GM21526 (cell line): ENCODE measurements around the gene RNF144A.
"Not testable (repeated sequence)": the region's sequence is repeated elsewhere in the genome, so short reads cannot be mapped to it uniquely, and the experiment has no call there.

Source experiments
- ATAC-seq: cut with Tn5 transposase; IDR thresholded peaks from one replicate; pipeline ENCODE4 v1.9.1; 2021; ENCODE audit warnings: moderate library complexity; ENCODE audit not compliant: unreplicated experiment, low FRiP score

RNF144A gene

DNA sequence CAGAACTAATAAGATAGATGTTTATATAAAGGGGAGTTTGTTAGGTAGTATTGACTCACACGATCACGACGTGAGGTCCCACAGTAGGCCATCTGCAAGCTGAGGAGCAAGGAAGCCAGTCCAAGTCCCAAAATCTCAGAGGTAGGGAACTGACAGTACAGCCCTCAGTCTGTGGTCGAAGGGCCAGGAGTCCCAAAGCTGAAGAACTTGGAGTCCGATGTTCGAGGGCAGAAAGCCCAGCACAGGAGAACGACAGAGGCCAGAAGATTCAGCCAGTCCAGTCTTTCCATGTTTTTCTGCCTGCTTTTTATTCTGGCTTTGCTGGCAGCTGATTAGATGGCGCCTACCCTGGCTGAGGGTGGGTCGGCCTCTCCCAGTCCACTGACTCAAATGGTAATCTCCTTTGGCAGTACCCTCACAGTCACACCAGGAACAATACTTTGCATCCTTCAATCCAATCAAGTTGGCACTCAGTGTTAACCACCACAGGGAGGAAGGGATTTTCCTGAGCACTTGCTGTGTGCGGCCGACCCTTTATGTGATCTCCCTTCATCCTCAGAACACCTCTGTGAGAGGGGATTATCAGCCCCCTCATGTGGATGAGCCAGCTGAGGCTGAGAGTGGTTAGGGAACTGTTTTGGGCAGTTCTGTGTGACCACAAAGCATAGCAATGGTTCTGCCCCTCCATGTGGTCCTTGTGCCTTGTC, 78.3 kb downstream of the RNF144A start:
- no peak for ATAC-seq

DNA sequence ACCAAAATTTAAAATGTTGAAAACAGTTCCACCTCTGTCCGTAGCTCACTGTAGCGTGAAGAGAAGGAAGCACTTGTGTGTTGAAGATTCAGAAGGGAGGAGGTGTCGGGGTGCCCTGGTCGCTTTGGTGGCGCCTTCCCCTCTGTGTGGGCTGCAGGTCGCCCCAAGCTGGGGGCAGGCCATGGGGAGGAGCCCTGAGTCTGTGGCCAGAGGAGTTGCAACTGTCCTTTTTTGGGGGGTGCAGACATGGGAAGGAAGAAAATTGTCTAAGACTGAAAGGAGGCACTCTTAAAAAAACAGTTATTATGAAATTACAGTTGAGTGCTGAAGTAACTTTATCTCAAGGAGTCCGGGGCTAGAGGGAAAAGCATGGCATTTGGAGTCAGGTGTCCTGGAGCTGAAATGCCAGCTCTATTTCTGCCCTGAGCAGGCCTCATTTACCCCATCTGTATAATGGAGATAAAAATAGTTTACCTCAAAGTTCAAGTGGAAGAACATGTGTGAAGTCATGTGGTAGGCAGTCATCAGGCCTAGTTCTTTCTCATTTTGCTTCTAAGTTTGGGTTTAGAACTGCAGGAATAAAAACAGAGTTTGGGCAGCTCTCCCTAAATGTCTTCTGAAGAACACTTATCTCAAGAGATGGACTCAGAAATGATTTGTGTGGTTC, 82.1 kb downstream of the RNF144A start:
- ATAC-seq, result peak; percentile 83

DNA sequence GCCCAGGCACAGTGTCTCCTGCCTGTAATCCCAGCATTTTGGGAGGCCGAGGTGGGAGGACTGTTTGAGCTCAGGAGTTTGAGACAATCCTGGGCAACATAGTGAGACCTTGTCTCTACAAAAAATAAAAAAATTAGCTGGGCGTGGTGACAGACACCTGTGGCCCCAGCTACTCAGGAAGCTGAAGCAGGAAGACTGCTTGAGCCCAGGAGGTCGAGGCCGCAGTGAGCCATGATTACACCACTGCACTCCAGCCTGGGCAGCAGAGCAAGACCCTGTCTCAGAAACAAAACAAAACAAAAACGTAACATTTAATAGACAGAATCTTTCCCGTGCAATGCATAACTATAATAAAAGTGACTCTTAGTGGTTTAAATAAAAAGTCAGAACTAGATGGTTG, 84.2 kb downstream of the RNF144A start:
- not testable (repeated sequence) for ATAC-seq

- ATAC-seq, result no peak
Measured at GRCh38 chr2:7003895-7004294, 86.7 kb downstream of the RNF144A start.

- ATAC-seq, result no peak
Measured at GRCh38 chr2:7004636-7005035, 87.4 kb downstream of the RNF144A start.

GRCh38 chr2:7007488-7007845, 90.3 kb downstream of the RNF144A start:
- no peak for ATAC-seq

GRCh38 chr2:7007846-7008741, 90.9 kb downstream of the RNF144A start:
- no peak for ATAC-seq

DNA sequence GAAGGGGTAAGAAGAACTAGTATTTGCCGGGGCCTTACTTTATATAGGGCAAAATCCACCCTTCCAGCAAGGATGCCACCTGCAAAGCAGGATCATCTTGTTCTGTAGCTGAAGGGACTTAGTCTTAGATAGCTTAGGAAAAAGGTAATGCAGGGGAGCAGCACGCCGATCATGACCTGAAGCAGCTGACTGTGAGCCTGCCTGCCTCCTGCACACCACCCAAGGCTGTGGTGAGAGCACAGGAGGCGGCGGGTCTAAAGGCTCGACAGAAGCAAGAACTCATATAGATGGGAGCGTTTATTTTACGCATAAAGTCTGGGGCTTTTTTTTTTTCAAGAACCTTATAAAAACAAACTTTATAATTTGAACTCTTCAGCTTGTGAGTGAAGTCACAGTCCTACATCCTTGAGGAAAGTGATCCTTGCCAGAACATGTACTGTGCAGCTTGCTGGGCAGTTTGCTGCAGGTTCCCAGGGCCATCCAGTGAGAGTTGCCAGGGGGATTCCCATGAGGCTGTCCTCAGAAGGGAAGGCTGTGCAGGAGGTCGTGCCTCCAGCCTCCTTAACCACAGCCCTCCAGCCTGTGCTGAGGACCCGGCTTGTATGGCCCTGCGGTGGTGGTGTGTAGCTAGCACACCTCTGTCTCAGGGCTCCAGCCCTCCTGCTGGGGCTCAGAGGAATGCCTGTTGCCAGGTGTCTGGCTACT, 92.1 kb downstream of the RNF144A start:
- ATAC-seq, result no peak

GRCh38 chr2:7010391-7011054, 93.3 kb downstream of the RNF144A start:
- ATAC-seq, result no peak

GRCh38 chr2:7011356-7012083, 94.3 kb downstream of the RNF144A start:
- no peak for ATAC-seq

DNA sequence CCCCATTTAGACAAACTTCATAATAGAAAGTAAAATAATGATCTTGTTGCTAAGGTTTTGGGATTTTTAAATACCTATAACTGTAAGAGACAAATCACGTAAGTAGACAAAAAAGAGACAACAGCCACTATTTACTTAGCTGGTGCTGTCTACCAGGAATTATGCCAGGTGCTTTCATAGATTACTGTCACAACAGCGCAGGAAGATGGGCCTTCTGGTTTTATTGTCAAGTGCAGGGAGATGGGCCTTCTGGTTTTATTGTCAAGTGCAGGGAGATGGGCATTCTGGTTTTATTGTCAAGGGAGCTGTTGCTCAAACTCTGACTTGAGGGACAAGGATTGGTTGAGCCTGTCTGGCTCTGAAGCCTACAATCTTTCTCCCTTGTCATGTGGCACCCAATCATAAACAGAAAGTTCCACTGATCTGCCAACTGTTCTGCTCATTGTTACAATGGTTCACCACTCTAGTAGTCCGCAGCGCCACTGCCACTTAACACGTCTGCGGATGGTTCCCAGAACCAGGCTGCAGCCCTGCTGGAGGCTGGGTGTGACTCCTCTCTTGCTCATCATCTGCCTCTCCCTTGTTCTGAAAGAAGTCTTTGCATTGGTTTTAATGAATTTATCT, 95.0 kb downstream of the RNF144A start:
- no peak for ATAC-seq

DNA sequence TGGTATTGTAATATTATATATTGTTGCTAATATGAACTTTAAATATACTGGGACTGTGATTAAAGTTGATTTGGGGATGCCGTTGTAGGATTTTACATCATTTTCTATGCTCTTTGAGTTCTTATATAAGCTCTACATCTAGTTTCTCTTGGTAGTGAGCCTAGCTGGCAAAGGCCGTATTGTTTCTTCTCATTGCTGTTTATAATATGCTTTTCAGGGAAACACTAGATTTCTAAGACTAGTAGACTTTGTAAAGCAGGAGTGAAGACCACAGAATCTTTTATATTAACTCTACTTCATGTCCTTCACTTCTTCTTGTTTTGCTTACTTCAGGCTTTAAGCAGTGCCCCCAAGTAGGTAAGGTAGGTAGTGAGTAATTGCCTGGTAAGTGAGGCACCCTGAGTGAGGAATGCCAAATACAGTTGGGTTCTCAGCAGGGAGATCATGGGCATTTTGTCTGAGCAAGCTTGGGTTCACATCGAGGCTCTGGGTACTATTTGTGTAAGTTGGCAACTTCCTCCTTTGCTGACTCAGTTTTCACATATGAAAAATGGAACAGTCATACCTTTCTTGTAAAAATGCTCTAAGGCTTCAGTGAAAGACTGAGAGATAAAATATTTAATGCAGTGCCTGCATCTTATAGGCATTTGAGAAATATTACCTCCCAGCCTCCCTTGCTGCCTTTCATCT, 96.4 kb downstream of the RNF144A start:
- ATAC-seq, result no peak

DNA sequence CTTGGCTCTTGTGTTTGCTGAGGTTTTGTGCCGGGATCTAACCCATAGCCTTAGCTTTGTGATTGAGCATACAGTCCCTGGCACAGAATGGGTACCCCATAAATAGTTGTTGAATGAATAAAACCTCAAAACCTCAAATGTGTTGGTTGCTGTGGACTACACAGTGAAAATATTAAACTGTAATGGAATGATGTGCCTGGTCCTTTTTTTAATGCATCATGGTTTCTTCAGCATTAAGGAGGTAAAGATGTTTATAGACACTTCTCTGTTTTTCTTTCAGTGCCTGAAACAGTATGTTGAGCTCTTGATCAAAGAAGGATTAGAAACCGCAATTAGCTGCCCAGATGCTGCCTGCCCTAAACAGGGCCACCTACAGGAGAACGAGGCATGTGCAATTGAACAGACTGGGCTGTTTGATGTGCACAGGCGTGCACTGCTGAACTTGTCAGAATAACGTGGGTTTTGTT, 97.0 kb downstream of the RNF144A start:
- peak; percentile 70 for ATAC-seq

GRCh38 chr2:7015007-7015950, 98.1 kb downstream of the RNF144A start:
- no peak for ATAC-seq

GRCh38 chr2:7016148-7016547, 98.9 kb downstream of the RNF144A start:
- ATAC-seq, result no peak

DNA sequence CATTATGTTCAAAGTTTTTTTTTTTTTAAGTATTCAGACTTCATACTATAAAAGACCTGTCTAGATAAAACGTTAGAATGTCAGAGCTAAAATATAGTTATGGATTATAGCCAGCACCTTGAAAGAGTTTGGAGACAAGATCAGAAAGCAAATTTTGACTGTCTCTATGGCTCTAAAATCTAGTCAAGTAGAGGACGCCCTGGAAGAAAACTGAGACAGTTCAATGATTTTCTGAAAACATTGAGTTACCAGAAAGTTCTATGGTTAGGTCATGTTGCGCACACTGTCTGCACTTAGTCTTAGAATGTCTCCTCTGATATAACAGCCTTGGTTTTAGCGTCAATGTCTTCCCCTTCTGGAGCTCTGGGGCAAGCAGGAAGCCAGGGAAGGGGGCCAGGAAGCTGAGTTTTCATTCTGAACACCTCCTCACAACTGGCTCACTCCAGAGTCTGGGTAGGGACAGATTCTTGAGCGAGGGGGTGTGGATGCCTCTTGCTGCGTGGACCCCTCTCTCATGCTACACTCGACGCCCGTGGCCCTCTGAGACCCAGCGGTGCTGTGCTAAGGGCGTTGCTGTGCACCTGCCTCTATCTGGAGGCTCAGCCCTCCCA, 99.5 kb downstream of the RNF144A start:
- no peak for ATAC-seq
